Middle frontal gyrus (tissue), 1 donor: ENCODE measurements around the gene DAB1.

Experiments
- DNase-seq: peaks from one replicate; pipeline ENCODE4 v3.0.0-alpha.2; 2015; ENCODE audit warnings: low spot score; ENCODE audit errors: extremely low spot score

Gene DAB1

DNA sequence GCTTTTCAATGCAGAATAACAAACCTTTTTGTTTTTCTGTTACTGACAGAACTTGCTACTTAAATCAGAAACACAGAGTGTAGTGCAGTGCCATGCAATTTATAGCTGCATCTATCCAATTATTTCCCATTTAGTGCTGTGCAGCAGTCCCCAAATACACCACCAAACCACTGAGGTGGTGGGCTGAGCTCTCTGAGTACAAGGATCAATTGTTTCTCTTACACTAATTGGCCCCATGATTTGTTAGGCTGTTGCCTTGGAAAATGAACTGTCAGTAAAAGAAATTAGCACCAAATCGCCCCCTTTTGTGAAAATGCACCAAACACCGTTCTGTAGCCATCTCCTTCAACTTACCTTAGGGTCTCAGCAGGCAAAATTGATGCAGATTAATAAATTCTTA, 339.2 kb downstream of the DAB1 start:
- no peak for DNase-seq

DNA sequence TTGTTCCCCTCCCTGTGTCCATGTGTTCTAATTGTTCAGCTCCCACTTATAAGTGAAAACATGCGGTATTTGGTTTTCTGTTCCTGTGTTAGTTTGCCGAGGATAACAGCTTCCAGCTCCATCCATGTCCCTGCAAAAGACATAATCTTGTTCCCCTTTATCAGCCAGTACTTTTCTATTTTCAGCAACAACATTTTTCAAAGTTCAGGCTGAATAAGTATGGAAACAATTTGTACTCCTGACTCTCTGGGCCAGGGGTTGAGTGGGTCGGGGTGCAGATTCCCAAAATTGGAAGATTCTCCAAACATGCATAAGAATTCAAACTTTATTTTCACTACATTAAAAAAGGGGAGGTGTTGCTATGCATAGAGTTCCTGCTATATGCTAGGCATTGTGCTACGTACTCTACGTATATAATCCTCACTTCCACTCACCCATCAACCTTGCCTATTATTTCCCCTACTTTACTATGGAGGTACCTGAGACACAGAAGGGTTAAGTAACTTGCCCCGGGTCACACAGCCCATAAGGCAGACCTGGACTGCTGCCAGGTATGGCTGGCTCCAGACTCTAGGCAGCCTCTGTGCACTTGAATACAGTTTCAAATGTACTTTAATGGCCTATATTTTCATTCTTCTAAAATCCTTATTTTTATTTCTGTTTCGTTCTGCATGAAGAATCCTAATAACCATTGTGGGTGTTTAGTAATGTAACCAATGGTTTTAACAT, 341.0 kb downstream of the DAB1 start:
- DNase-seq: no peak

DNA sequence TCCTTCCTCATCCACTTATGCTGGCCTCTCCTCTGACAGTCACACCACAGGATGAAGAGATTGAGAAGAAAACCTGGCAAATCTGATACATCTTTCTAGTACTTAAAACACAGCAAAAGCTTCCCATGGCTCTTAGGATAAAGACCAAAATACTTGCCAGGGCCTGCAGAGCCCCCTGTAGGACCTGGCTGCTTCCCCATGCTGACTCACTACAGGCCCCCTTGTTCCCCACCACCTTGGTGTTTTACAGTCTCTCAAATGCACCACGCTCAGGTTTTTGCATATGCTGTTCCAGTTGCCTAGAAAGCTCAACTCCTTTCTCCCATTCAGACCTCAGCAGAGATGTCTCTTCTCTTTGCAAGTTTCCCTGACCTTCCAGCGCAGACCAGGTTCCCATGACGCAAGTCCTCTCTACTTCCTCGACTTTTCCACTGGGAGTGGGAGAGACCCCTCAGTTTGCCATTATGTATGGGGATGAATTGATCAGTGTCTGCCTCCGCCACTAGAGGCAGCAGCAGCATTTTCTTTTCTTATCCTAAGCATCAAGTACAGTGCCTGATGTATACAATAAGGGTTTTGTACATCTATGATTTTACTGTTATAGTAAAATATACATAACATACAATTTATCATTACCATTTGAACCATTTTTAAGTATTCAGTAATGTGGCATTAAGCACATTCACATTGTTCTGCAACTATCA, 344.3 kb downstream of the DAB1 start:
- no peak for DNase-seq

DNA sequence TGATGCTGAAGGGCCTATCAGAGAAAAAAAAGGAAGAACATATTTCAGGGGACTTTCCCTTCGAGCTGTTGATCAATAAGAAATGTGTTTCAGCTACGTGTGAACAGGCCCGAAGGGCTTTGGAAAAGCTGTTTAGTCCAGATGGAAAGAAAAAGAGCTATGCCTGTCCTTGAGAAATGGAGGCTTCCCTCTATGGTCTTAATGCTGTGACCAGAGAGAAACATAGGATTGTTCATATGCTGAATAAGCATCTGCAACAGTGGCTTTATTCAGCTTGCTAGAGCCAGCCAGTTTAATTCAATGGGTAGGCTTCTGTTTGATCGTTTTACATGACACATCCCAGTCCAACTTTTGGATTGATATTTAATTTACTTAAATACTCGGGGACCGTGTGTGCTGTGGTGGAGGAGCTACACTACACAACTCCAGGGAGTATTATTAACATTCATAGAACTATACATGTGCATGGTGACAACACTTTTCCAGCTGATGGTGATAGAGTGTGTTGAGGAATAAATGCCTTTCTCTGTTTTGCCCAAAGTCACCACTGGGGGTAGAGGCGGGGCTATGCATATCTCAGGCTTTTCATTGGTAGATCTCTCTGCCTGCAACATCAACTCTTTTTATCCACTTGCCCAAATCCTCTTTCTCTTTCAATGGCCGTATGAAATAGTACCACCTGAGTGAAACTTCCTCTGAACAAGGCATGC, 351.3 kb downstream of the DAB1 start:
- DNase-seq: no peak

DNA sequence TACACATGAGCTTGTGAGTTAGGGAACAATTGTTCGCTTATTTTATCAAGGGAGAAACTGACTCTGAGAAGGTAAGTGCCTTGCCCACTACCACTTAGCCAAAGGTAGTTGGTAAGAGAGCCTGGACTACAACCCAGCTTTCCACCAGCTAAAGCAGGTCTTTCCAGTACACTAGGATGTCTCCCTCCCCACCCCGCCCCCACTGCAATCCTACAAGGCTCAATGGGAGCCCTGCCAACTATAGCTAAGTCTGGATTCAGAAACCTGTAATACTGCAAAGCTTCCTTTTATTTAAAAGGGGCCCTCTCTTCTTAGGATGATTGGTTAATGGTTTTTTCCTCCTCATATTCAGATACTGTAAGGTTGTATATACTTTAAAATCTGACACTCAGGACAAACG, 356.0 kb downstream of the DAB1 start:
- no peak for DNase-seq

DNA sequence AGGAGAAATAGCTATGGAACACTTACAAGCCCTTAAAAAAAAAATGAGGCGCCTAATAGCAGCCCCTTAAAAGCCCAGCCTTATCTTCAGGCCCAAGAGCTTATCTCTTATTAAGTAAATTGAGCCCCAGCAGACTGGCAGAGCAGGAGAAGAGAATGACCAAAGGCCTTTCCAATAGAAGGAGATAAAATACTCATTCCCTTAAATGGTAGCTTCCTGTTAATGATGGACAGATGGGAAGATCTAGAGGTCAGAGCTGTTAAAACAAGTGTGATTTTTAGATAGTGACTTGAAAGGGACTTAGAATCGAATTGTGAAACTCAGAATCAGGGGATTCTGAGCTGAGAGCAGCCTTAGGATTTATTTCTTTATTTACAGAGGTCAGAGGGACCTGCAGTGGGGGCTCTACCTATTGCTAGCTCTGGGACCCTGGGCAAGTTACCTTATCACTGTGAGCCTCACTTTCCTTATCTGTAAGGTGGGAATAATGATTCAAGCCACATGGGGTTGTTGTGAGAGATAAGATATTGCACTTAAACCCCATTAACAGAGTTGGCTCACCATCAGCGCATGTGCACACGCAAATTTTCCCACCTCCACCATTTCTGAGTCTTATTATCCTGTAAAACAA, 356.8 kb downstream of the DAB1 start:
- DNase-seq: no peak

DNA sequence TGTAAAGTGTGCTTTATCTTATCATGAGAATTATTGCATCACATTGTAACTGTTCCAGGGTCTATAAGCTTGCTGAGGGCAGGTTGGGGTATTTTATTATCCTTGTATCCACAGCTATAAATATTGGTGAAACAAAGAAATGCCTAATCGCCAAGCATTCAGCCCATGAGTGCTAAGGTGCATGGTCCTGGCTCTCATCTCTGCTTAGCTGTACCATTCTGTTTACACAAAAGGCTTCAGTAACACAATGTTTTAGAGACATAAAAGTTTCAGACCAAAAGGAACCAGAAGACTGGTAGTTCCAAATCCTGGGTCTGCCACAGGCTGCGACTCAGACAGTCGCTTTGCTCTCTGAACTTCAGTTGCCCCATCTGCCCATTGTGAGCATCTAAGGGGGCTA, 358.4 kb downstream of the DAB1 start:
- DNase-seq: no peak

DNA sequence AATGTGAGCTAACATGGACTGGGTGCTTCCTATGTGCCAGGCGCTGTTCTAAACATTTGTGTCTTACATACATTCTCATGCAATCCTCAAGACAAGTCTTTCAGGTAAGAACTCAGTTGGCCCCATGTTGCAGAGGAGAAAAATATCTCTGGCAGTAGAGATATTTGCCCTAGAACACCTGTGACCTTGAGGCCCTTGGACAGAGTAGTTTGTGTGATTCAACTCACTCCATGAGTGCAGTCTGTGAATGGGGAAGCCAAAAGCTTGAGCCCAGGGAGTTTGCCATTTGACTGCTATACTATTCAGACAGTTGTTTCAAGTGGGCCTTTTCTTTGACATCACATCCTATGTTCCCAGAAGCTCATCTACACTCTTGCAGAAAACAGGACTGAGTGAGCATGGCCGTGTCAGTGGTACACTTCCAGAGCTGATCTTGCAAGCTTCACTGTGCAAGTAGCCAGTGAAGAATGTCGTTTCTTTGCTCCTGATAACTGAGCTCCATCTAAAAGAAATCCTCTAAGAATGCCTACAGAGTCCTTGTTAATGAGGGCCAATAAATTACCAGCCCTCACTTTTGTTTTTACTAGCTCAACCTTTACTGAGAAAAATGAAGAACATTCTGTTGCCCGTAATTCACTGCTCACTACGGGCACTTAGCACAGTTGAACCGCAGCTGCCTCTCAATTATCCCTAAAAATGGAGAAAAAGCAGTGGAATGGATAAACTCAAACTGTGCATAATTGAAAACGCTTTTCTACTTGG, 359.3 kb downstream of the DAB1 start:
- DNase-seq: no peak

DNA sequence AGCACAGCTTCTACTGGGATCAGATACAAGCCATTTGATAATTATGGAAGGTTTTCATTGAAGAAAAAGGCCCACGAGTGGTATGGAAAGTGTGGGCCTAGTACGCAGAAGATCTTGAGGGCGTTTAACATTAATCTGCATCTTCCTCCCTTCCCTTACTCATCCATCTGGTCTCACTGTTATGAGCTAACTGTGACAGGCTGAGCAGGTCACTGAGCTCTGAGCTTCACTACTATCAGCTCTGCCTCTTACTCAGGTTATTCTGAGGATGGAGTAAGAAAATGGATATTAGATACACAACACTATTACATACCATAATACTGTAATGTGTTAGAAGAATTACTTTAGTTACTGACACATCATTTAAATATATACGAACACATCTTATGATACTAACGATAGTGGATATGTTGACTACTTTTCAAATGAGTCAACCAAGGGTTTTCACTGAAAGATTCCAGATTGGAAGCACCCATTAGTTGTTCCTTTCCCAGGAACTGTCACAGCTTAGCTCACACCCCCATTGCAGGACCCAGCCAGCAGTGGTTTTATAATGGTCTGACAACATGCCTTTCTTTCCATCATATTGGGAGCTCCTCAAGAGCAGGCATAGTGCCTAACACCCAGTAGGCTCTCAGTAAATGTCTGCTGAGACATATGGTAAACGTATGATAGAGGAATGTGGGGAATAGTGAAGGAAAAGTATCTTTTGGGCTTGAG, 360.3 kb downstream of the DAB1 start:
- DNase-seq: no peak

DNA sequence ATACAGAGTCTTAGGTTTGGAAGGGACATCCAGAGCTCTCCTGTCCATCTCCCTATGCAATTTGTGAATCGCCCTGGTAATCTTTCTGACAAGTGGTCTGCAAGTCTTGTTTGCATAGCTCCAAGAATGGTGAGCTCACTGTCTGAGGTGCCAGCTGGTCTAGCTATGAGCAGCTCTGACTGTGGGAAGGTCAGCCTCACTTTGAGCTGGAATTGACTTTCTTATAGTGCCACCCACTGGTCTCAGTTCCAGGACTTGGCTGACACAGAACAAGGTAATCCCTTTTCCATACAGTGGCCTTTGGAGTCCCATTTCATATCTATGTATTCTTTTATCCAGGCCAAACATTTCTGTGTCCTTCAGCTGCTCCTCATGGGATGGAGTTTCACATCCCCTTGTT, 362.5 kb downstream of the DAB1 start:
- no peak for DNase-seq

DNA sequence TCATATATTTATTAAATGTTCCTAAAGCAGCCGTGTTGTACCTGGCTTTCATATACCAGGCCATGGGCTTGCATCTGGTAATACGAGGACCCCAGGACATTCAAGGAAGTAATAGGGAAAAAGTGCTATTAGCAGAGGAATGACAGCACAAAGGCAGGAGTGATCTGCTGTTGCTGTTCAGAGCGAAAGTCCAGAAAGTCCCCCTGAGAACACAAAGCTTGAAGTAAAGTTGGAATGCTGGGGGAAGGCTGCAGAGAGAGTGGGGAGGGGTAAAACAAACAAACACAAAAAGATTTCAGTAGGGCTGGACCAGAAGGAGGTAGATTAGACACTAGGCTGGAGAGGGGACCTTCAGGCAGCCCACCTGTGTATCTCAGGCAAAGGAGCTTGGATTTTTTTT, 363.4 kb downstream of the DAB1 start:
- DNase-seq: no peak

DNA sequence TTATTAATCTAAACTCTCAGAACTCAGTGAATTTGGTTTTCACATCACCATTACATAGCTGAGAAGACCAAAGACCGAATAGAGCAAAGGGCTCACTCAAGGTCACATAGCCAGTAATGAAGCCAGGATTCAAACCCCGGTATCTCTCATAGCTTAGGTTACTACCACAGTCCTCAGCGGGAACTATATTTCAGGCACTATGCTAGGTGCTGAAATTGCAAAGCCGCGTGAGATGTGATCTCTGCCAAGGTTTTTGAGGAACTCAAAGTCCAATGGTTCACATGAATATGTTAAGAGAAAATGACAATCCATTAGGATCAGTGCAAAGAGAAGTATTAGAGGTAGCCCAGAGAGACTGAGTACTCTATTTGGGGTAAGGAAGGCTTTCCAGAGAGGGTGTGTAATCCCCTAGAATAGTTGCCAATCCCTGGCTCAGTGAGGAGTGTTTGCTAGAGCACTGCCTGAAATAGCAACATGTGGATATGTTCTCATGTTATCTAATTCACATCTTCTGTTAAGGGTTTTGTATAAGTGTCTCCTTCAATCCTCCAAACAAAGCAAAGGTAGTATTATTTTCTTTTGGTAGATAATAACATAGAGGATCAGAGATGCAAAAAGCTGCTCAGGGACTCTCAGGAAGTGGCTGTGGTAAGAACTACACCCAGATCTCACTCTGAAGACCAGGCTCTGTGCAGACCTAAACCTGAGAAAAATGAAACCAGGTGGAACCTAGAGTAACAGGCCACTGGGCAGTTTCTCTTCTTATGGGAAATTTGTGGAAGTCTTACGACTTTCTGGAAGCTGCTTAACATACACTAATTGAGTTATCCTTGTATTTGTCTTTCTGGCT, 365.0 kb downstream of the DAB1 start:
- DNase-seq: no peak

DNA sequence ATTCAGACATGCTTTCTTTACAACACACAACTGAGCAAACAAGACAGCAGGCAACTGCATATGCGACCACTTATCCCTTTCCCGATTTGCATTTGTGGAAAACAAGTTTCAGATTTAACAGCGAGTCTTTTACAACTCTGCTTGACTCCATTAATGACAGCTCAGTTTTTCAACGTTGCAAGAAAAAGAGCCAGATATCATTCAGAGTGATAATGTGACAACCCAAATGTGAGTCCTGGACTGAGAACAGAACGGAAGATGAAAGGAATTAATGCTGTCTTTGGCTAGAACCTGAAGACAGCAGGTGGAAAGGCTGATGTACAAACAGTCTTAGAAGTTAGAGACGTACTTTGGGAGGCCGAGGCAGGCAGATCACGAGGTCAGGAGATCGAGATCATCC, 375.0 kb downstream of the DAB1 start:
- no peak for DNase-seq

DNA sequence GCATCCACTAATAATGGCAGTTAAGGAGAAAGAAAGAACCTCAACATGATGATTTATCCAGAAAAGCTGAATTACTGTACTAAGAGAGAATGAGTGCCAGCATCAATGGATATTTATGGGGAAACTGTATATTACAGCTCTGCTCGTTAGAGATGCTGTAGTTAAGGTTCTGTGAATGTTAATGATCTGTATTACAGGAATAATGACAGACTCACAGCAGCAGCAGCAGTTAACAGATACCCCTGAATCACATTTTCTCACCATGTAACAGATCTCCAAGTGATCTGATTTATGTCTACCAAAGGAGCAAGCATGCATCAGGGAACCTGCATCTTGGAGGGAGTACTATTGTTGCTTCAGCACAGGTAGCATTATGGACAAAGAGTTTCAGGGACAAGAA, 377.4 kb downstream of the DAB1 start:
- DNase-seq: no peak

DNA sequence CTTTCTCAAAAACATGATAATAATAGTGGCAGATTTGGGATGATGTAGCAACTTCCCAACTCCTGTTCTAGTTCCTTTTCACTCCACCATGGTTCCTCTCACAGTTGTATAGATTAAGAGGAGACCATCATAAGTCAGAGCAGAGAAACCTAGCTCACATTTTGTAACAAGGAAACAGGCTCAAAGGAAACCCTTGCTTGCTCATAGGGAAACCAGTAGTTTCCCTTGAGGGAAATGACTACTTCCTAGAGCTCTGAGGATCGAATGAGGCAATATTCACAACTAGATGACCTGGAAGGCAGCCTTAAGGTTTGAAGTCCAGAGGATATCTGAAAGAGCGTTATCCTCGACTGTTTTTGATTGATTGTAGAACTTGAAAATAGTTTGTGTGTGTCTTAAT, 382.0 kb downstream of the DAB1 start:
- no peak for DNase-seq

DNA sequence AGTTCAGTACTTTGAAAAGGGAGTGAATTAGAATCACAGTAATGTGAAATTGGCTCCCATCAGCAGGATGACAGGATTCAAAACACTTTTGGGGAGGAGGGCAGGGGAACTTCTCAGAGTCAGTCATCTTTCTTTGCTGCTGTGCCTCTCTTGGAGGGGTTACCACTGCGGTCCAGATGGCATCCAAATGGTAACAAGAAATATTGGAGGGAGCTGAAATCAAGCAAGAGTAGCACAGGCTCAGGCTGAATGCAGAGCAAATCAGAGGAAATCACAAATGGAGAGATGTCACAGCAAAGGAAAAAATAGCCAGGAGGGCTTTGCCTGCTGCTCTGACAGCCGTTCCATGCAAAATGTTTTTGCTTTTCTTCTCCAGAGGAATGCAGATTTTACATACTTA, 383.0 kb downstream of the DAB1 start:
- DNase-seq: no peak

DNA sequence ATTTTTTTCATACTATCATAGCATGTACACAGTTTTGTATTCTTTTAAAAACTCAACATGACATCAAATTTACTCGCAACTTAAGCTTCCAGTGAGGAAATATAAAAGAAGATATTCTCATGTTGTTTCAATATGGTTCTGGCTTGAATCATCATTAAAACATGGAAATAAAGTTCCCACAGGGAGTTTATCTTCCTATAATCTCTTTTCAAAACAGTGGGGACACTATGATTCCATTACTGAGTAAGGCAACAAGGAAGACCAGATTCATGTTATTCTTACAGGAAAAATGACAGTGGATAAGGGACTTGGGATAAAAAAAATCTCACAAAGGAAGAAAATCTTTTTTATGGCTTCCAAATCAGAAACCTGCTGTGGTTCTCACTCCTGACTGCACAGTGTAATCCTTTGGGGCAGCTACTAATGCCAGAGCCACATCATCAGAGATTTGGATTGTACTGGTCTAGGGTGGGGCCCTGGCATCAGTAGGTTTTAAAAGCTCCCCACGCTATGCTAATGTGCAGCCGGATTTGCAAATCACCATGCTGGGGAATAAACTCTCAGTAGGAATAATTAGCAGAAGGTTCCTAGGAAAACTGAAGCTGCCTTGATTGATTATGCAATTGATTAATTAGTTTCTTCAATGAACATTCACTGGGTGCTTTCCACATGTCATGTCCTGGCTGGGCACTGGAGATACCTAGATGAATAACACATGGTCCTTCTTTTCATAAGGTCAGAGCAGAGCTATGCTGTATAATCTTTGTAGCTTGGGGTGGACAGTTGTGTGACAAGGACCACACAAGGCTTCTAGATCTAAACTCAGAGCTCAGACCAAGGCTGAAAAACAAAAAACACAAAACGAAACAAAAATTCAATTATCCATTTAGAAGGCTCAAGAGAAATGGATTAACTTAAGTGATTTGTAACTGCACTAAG, 386.9 kb downstream of the DAB1 start:
- DNase-seq: no peak

DNA sequence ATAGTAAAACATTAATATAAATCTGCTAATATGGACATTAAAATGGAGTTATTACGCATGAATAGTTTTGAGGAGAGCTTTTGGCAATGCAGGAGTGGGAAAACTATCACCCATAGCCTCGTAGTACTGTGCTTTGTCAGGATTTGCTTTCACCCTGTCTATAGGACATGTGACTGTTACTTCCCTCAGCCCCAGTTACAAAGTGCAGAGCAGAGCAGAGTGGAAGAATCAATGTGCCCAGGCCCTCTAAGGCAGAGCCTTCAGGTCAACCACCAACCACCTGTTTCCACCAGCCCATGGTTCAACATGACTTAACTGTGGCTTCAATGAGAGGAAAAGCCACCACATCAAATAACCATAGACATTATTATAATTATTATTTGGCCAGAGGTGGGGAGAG, 389.1 kb downstream of the DAB1 start:
- DNase-seq: no peak
